Neural cell (in vitro differentiated cells): ENCODE results near the gene SREK1IP1. TPM values are rescaled to one million over a fixed set of nuclear protein-coding genes. Genes with fewer than 3 reads are reported as not detected.

Source experiments
- H2AFZ ChIP-seq: fragments of 200-600, 300-800 bp; sonication (generic), shearing (Covaris generic); 2 replicates; pipeline ENCODE4 v1.6.0; 2014; ENCODE audit warnings: low read depth, mild to moderate bottlenecking, antibody characterized with exemption, low read length, moderate library complexity
- H3F3A ChIP-seq: fragments of 200-600 bp; shearing (Covaris generic); 2 replicates; pipeline ENCODE4 v1.6.1; 2016; ENCODE audit warnings: mild to moderate bottlenecking, moderate library complexity, mixed read lengths, antibody characterized with exemption, low read length; ENCODE audit not compliant: insufficient read depth, poor library complexity, severe bottlenecking
- H3K27ac ChIP-seq: fragments of 200-600, 300-800 bp; sonication (generic), shearing (Covaris generic); 2 replicates; pipeline ENCODE4 v1.5.1; 2014; ENCODE audit warnings: mild to moderate bottlenecking, low read length, moderate library complexity
- H3K27me3 ChIP-seq: fragments of 300-800, 200-600 bp; sonication (generic), shearing (Covaris generic); 2 replicates; pipeline ENCODE4 v1.6.0; 2014; ENCODE audit warnings: mild to moderate bottlenecking, low read depth, low read length, moderate library complexity; ENCODE audit not compliant: insufficient read depth
- H3K36me3 ChIP-seq: fragments of 300-800, 200-600 bp; sonication (generic), shearing (Covaris generic); 2 replicates; pipeline ENCODE4 v1.5.1; 2014; ENCODE audit warnings: mild to moderate bottlenecking, antibody characterized with exemption, low read length, moderate library complexity; ENCODE audit not compliant: insufficient read depth
- H3K4me2 ChIP-seq: fragments of 300-800, 200-600 bp; sonication (generic), shearing (Covaris generic); 2 replicates; pipeline ENCODE4 v1.6.0; 2014; ENCODE audit warnings: mild to moderate bottlenecking, low read length
- H3K4me3 ChIP-seq: fragments of 300-800, 200-600 bp; sonication (generic), shearing (Covaris generic); 2 replicates; pipeline ENCODE4 v1.5.1; 2014; ENCODE audit warnings: mild to moderate bottlenecking, low read length, moderate library complexity
- H3K79me2 ChIP-seq: fragments of 200-600 bp; shearing (Covaris generic); replicated peaks from 2 replicates; pipeline ENCODE4 v1.6.0; 2014; ENCODE audit warnings: mild to moderate bottlenecking, low read length, moderate library complexity; ENCODE audit not compliant: insufficient read depth
- H3K9ac ChIP-seq: fragments of 300-800, 200-600 bp; sonication (generic), shearing (Covaris generic); 2 replicates; pipeline ENCODE4 v1.6.1; 2016; ENCODE audit warnings: mild to moderate bottlenecking, low read length, mixed read lengths
- H3K9me2 ChIP-seq: fragments of 200-600 bp; shearing (Covaris generic); 2 replicates; pipeline ENCODE4 v1.6.1; 2016; ENCODE audit warnings: mild to moderate bottlenecking, low read length, mixed read lengths; ENCODE audit not compliant: insufficient read depth
- H3K9me3 ChIP-seq: fragments of 200-600, 300-800 bp; sonication (generic), shearing (Covaris generic); 2 replicates; pipeline ENCODE4 v1.6.1; 2016; ENCODE audit warnings: mild to moderate bottlenecking, mixed run types, low read length, moderate library complexity, mixed read lengths
- H4K20me1 ChIP-seq: fragments of 200-600 bp; shearing (Covaris generic); 2 replicates; pipeline ENCODE4 v1.6.1; 2016; ENCODE audit warnings: mild to moderate bottlenecking, mixed run types; ENCODE audit not compliant: insufficient read depth
- EP300 ChIP-seq: fragments of 450-650 bp; conservative IDR thresholded peaks from 2 replicates; pipeline ENCODE4 v1.6.1; 2014; ENCODE audit warnings: antibody characterized with exemption, mild to moderate bottlenecking, moderate library complexity; ENCODE audit not compliant: poor library complexity, severe bottlenecking
- EZH2 ChIP-seq: fragments of 200-600, 300-800 bp; shearing (Covaris generic), sonication (generic); IDR thresholded peaks from 2 replicates; pipeline ENCODE4 v1.6.1; 2014; ENCODE audit warnings: antibody characterized with exemption, low read length, borderline replicate concordance, mild to moderate bottlenecking; ENCODE audit not compliant: insufficient read depth, poor library complexity, severe bottlenecking
- MXI1 ChIP-seq: fragments of 450-650 bp; conservative IDR thresholded peaks from 2 replicates; pipeline ENCODE4 v1.6.1; 2014; ENCODE audit warnings: antibody characterized with exemption, mild to moderate bottlenecking; ENCODE audit not compliant: poor library complexity, severe bottlenecking
- POLR2AphosphoS5 ChIP-seq: IDR thresholded peaks from 2 replicates; pipeline ENCODE4 v1.6.1; 2012
- RAD21 ChIP-seq: fragments of 450-650 bp; conservative IDR thresholded peaks from 2 replicates; pipeline ENCODE4 v1.6.1; 2014; ENCODE audit warnings: antibody characterized with exemption, mild to moderate bottlenecking, moderate library complexity
- SMC3 ChIP-seq: fragments of 450-650 bp; conservative IDR thresholded peaks from 2 replicates; pipeline ENCODE4 v1.6.1; 2014; ENCODE audit warnings: antibody characterized with exemption, mild to moderate bottlenecking, moderate library complexity; ENCODE audit not compliant: poor library complexity
- TAF1 ChIP-seq: IDR thresholded peaks from 2 replicates; pipeline ENCODE4 v1.6.1; 2012; ENCODE audit warnings: low read depth
- polyA plus RNA-seq: library from polyadenylated mRNA; depleted of rRNA; stranded (reverse); fragments of >200 nt; gene quantifications from 2 replicates; pipeline ENCODE4 v1.2.3, GENCODE V29; 2014
- TF ChIP-seq, protein P1 (sequence below): fragments of 450-650 bp; IDR thresholded peaks from 2 replicates; pipeline ENCODE4 v1.5.1; 2014; ENCODE audit warnings: antibody characterized with exemption, mild to moderate bottlenecking, moderate library complexity; ENCODE audit not compliant: poor library complexity, severe bottlenecking
- TF ChIP-seq, protein P2 (sequence below): IDR thresholded peaks from 2 replicates; pipeline ENCODE4 v1.6.1; 2012; ENCODE audit warnings: borderline replicate concordance

The SREK1IP1 gene
- polyA plus RNA-seq, 1 donor from 2014 or later, result 23.5 TPM

GRCh38 chr5:64678374-64678773 lies 90.1 kb downstream of the SREK1IP1 start:
- no peaks in the 10 kb centered on the region for H3K9me2 ChIP-seq
- peak overlapping the region; percentile 23 for H2AFZ ChIP-seq
- no peaks in the 10 kb centered on the region for H3K27me3 ChIP-seq
- no peaks in the 10 kb centered on the region for H3K79me2 ChIP-seq
- H4K20me1 ChIP-seq, result no peaks in the 10 kb centered on the region
- H3K4me2 ChIP-seq, result no peak overlapping the region
- TF ChIP-seq EP300 (peak; percentile 71), SMC3 (no peak)
- H3K9ac ChIP-seq, result peak overlapping the region; percentile 27
- no peaks in the 10 kb centered on the region for H3K9me3 ChIP-seq
- peak overlapping the region; percentile 36 for H3K27ac ChIP-seq
- no peaks in the 10 kb centered on the region for H3F3A ChIP-seq
- H3K4me3 ChIP-seq, result peak overlapping the region; percentile 6
- no peaks in the 10 kb centered on the region for H3K36me3 ChIP-seq

DNA sequence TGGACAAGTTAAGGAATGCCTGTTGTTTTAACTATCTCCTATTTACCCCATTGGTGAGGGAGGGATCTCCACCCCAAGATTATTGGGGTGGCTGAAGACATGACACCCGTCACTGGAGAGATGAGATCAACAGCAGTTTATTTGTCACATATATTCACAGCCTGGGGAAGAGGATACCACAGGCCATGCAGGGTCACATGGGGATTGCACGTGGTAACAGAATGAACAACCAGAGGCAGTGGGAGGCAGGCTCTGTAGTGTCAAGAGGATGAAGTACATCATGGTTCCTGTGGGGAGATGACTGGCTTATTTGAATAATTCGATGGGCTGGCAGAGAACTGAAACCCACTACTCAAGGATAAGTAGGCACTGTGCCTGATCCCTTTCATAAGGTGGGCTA lies 96.8 kb downstream of the SREK1IP1 start:
- no peak overlapping the region for H3K27ac ChIP-seq
- no peak overlapping the region for H2AFZ ChIP-seq
- H3K9ac ChIP-seq, result no peak overlapping the region
- H4K20me1 ChIP-seq, result no peaks in the 10 kb centered on the region
- H3K9me2 ChIP-seq, result no peaks in the 10 kb centered on the region
- H3K4me2 ChIP-seq, result no peak overlapping the region
- H3K36me3 ChIP-seq, result no peaks in the 10 kb centered on the region
- TF ChIP-seq POLR2AphosphoS5 (no peak), EZH2 (no peak), SMC3 (no peak), EP300 (no peak), RAD21 (no peak), TAF1 (no peak), MXI1 (no peak)
- TF ChIP-seq, protein P1, sequence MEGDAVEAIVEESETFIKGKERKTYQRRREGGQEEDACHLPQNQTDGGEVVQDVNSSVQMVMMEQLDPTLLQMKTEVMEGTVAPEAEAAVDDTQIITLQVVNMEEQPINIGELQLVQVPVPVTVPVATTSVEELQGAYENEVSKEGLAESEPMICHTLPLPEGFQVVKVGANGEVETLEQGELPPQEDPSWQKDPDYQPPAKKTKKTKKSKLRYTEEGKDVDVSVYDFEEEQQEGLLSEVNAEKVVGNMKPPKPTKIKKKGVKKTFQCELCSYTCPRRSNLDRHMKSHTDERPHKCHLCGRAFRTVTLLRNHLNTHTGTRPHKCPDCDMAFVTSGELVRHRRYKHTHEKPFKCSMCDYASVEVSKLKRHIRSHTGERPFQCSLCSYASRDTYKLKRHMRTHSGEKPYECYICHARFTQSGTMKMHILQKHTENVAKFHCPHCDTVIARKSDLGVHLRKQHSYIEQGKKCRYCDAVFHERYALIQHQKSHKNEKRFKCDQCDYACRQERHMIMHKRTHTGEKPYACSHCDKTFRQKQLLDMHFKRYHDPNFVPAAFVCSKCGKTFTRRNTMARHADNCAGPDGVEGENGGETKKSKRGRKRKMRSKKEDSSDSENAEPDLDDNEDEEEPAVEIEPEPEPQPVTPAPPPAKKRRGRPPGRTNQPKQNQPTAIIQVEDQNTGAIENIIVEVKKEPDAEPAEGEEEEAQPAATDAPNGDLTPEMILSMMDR, result no peak
- TF ChIP-seq, protein P2, sequence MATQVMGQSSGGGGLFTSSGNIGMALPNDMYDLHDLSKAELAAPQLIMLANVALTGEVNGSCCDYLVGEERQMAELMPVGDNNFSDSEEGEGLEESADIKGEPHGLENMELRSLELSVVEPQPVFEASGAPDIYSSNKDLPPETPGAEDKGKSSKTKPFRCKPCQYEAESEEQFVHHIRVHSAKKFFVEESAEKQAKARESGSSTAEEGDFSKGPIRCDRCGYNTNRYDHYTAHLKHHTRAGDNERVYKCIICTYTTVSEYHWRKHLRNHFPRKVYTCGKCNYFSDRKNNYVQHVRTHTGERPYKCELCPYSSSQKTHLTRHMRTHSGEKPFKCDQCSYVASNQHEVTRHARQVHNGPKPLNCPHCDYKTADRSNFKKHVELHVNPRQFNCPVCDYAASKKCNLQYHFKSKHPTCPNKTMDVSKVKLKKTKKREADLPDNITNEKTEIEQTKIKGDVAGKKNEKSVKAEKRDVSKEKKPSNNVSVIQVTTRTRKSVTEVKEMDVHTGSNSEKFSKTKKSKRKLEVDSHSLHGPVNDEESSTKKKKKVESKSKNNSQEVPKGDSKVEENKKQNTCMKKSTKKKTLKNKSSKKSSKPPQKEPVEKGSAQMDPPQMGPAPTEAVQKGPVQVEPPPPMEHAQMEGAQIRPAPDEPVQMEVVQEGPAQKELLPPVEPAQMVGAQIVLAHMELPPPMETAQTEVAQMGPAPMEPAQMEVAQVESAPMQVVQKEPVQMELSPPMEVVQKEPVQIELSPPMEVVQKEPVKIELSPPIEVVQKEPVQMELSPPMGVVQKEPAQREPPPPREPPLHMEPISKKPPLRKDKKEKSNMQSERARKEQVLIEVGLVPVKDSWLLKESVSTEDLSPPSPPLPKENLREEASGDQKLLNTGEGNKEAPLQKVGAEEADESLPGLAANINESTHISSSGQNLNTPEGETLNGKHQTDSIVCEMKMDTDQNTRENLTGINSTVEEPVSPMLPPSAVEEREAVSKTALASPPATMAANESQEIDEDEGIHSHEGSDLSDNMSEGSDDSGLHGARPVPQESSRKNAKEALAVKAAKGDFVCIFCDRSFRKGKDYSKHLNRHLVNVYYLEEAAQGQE, result no peak
- H3K27me3 ChIP-seq, result no peaks in the 10 kb centered on the region
- H3K79me2 ChIP-seq, result no peaks in the 10 kb centered on the region
- no peaks in the 10 kb centered on the region for H3K9me3 ChIP-seq
- no peak overlapping the region for H3K4me3 ChIP-seq
- H3F3A ChIP-seq, result no peaks in the 10 kb centered on the region

- Histone ChIP-seq H3K9me2 (no peaks in the 10 kb centered on the region), H3K9me3 (no peaks in the 10 kb centered on the region), H3K79me2 (no peaks in the 10 kb centered on the region), H3K4me2 (no peak overlapping the region), H3F3A (no peaks in the 10 kb centered on the region), H4K20me1 (no peaks in the 10 kb centered on the region), H2AFZ (no peak overlapping the region), H3K27me3 (no peaks in the 10 kb centered on the region), H3K36me3 (no peaks in the 10 kb centered on the region), H3K9ac (no peak overlapping the region), H3K4me3 (no peak overlapping the region), H3K27ac (no peak overlapping the region)
- no peak for TF ChIP-seq TAF1
- no peak for TF ChIP-seq SMC3
- TF ChIP-seq MXI1, result no peak
- no peak for TF ChIP-seq RAD21
- TF ChIP-seq, protein P1, result no peak
- TF ChIP-seq, protein P2, result no peak
- TF ChIP-seq EP300, result no peak
- no peak for TF ChIP-seq POLR2AphosphoS5
- no peak for TF ChIP-seq EZH2
Observed at GRCh38 chr5:64670277-64670676, 98.2 kb downstream of the SREK1IP1 start.
